OCI-LY7 (cell line): ENCODE data around the gene NPB. TPM values are rescaled to one million over a fixed set of nuclear protein-coding genes. Genes with fewer than 3 reads are reported as not detected.

Source experiments
- BruUV-seq: library from RNA; stranded (reverse); fragments of 400-500 nt; replicated peaks from 2 replicates; lab custom pipeline; 2021; lab: Mats Ljungman, UMichigan
- CTCF ChIA-PET: fragments of 300-600 bp; sonication (Branson Sonifier 250); formaldehyde crosslinking; loops from one replicate; lab custom pipeline; 2022; ENCODE audit warnings: antibody characterized with exemption; ENCODE audit not compliant: unreplicated experiment; lab: Charles Lee
- POLR2A ChIA-PET: fragments of 300-600 bp; sonication (Branson Sonifier 250); formaldehyde crosslinking; loops from one replicate; lab custom pipeline; 2022; ENCODE audit warnings: antibody characterized with exemption; lab: Charles Lee
- DNase-seq: peaks from one replicate; pipeline ENCODE4 v3.0.0-alpha.2; 2015; ENCODE audit warnings: low spot score
- H2AFZ ChIP-seq: fragments of 200-600 bp; sonication (generic), shearing (Covaris generic); 2 replicates; pipeline ENCODE4 v1.6.1; 2014; ENCODE audit warnings: mild to moderate bottlenecking, antibody characterized with exemption, low read length, moderate library complexity
- H3K27ac ChIP-seq: fragments of 200-600 bp; sonication (generic); 2 replicates; pipeline ENCODE4 v1.5.1; 2014; ENCODE audit warnings: mixed run types, low read depth, mild to moderate bottlenecking, moderate library complexity, low read length, inconsistent platforms; ENCODE audit not compliant: poor library complexity, severe bottlenecking
- H3K36me3 ChIP-seq: fragments of 200-600 bp; sonication (generic); 2 replicates; pipeline ENCODE4 v1.6.1; 2014; ENCODE audit warnings: mild to moderate bottlenecking, antibody characterized with exemption, low read length, moderate library complexity, mixed read lengths; ENCODE audit not compliant: insufficient read depth
- H3K4me1 ChIP-seq: fragments of 200-600 bp; sonication (generic); 2 replicates; pipeline ENCODE4 v1.5.1; 2014; ENCODE audit warnings: mild to moderate bottlenecking, low read length; ENCODE audit not compliant: insufficient read depth, poor library complexity, severe bottlenecking
- H3K4me2 ChIP-seq: fragments of 200-600 bp; sonication (generic); 2 replicates; pipeline ENCODE4 v1.6.1; 2014; ENCODE audit warnings: mild to moderate bottlenecking, low read length
- H3K4me3 ChIP-seq: fragments of 200-600 bp; sonication (generic); 2 replicates; pipeline ENCODE4 v1.5.1; 2014; ENCODE audit warnings: mild to moderate bottlenecking, low read depth, low read length; ENCODE audit not compliant: poor library complexity, severe bottlenecking
- H3K79me2 ChIP-seq: fragments of 200-600 bp; sonication (generic); 2 replicates; pipeline ENCODE4 v1.6.1; 2016; ENCODE audit warnings: low read depth, mild to moderate bottlenecking, low read length, moderate library complexity, mixed read lengths; ENCODE audit not compliant: insufficient read depth
- H3K9me2 ChIP-seq: fragments of 200-600 bp; sonication (generic); 2 replicates; pipeline ENCODE4 v1.6.1; 2016; ENCODE audit warnings: mild to moderate bottlenecking, low read length, mixed read lengths; ENCODE audit not compliant: insufficient read depth
- H3K9me3 ChIP-seq: fragments of 200-600 bp; sonication (generic); 2 replicates; pipeline ENCODE4 v1.6.1; 2014; ENCODE audit warnings: mild to moderate bottlenecking, mixed run types, low read length, mixed read lengths
- H4K20me1 ChIP-seq: fragments of 200-600 bp; sonication (generic); 2 replicates; pipeline ENCODE4 v1.6.1; 2014; ENCODE audit warnings: mild to moderate bottlenecking, antibody characterized with exemption, low read length, moderate library complexity, mixed read lengths; ENCODE audit not compliant: insufficient read depth
- CTCF ChIP-seq: fragments of 200-600 bp; sonication (generic); conservative IDR thresholded peaks from 2 replicates; pipeline ENCODE4 v1.5.1; 2014; ENCODE audit warnings: mild to moderate bottlenecking, antibody characterized with exemption, low read length, moderate library complexity, mixed read lengths
- EZH2phosphoT487 ChIP-seq: fragments of 200-600 bp; sonication (generic); IDR thresholded peaks from 2 replicates; pipeline ENCODE4 v1.6.1; 2018; ENCODE audit warnings: low read depth, borderline replicate concordance, mild to moderate bottlenecking, mixed run types, antibody characterized with exemption, low read length, moderate library complexity, mixed read lengths
- intact Hi-C: fragments of 100-400 bp; cut with micrococcal nuclease; formaldehyde crosslinking; loops from one replicate; pipeline ENCODE4 v1.10.0; 2022; ENCODE audit not compliant: unreplicated experiment
- total RNA-seq, 2 experiments: library from RNA; depleted of rRNA in 1 of 2; stranded (reverse); fragments of >200 nt in 1 of 2; shearing (Covaris generic) in 1 of 2; gene quantifications; 2 replicates each; pipeline ENCODE4 v1.2.3, GENCODE V29; 2014 to 2022

Gene NPB
- total RNA-seq, 2 experiments from 2014 or later = 2.8 to 3.2 TPM

- Histone ChIP-seq H3K4me3 (peak overlapping the region; percentile 97), H3K79me2 (peaks cover 34% of the 10 kb centered on the region), H3K9me3 (no peaks in the 10 kb centered on the region), H3K9me2 (no peaks in the 10 kb centered on the region), H3K4me1 (peaks cover 64% of the 10 kb centered on the region), H4K20me1 (peaks cover 1% of the 10 kb centered on the region; the same call in 1 of the 2 replicates), H3K36me3 (peaks cover 70% of the 10 kb centered on the region), H3K4me2 (peak overlapping the region; percentile 98), H2AFZ (no peak overlapping the region), H3K27ac (no peak overlapping the region)
- intact Hi-C loops = loop anchor here (1.0 kb wide), 1 partner anchor 43 kb away; the partner anchor contains the start of gene PCYT2
- BruUV-seq = TSS peak; percentile 89
- POLR2A ChIA-PET = interaction anchor here (2.2 kb wide), 1 partner anchor 24 kb away, joined by 18 read pairs; no protein-coding TSS in a partner anchor
- DNase-seq = peak; percentile 37
- TF ChIP-seq EZH2phosphoT487 = no peak
- no peak for TF ChIP-seq CTCF
- CTCF ChIA-PET = interaction anchor here (0.9 to 1.2 kb wide), 2 partner anchors 12 to 59 kb away, joined by 3 to 4 read pairs; no protein-coding TSS in a partner anchor
These were observed 33.3 kb upstream of the NPB start for GRCh38 chr17:81868674-81869220.

- peak overlapping the region; percentile 97 for H3K4me3 ChIP-seq
- TF ChIP-seq EZH2phosphoT487 (no peak), CTCF (peak; percentile 94)
- peaks cover 64% of the 10 kb centered on the region for H3K4me1 ChIP-seq
These were observed 32.6 kb upstream of the NPB start for GRCh38 chr17:81869221-81870130.

More at GRCh38 chr17:81869221-81870130, 32.6 kb upstream of the NPB start:
- no peak overlapping the region for H2AFZ ChIP-seq
- no TSS peak for BruUV-seq
- intact Hi-C loops = loop anchor here (1.0 to 5.0 kb wide), 6 partner anchors 21 to 352 kb away; partner anchors contain the start of genes ALYREF, ANAPC11, DCXR and MAFG
- H3K9me3 ChIP-seq = no peaks in the 10 kb centered on the region
- ChIA-PET POLR2A (interaction anchor here (0.9 to 2.2 kb wide), 2 partner anchors 24 to 48 kb away, joined by 4 to 18 read pairs; no protein-coding TSS in a partner anchor), CTCF (interaction anchor here (0.9 to 1.2 kb wide), 2 partner anchors 11 to 59 kb away, joined by 3 to 4 read pairs; no protein-coding TSS in a partner anchor)
- peaks cover 63% of the 10 kb centered on the region for H3K36me3 ChIP-seq
- peak; percentile 69 for DNase-seq
- no peaks in the 10 kb centered on the region for H3K9me2 ChIP-seq
- H3K79me2 ChIP-seq = peaks cover 31% of the 10 kb centered on the region
- peak overlapping the region; percentile 85 for H3K27ac ChIP-seq
- H4K20me1 ChIP-seq = no peaks in the 10 kb centered on the region
- peak overlapping the region; percentile 98 for H3K4me2 ChIP-seq
